Esophagus muscularis mucosa (tissue), 3 donors: ENCODE results near the gene FRMD5.

Experiments used
- CTCF ChIP-seq, 3 experiments: fragments of 200-600 bp in 2 of 3; fragments of 450-650 bp in 1 of 3; sonication (generic) in 2 of 3; IDR thresholded peaks; one replicate each; pipeline ENCODE4 v1.5.1; 2017 to 2019; ENCODE audit warnings: antibody characterized with exemption in 3 of 3, mild to moderate bottlenecking in 2 of 3, moderate library complexity in 1 of 3
- POLR2A ChIP-seq: fragments of 450-650 bp; IDR thresholded peaks from one replicate; pipeline ENCODE4 v1.6.1; 2017; ENCODE audit warnings: antibody characterized with exemption, moderate library complexity, mild to moderate bottlenecking, low read depth
- POLR2AphosphoS5 ChIP-seq, 2 donors: sonication (generic); formaldehyde crosslinking; IDR thresholded peaks; one replicate each; pipeline ENCODE4 v1.6.1; 2017; ENCODE audit warnings: antibody characterized with exemption in 2 of 2

DNA sequence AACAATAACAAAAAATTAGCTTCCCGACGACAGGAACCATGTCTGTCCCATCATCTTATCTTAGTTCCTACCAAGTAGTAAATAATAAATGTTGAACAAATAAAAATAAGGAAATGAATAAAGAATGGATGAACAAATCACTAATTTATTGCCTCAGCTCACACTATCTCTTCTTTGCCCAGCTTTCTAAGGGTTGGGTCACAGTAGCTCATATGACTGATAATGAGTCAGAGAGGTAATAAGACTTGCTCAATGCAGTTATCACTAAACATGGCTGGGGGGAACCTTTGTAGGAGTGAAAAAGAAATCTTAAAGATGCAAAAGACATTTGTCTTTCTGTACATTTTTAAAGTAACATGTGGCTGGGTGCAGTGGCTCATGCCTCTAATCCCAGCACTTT, 186.0 kb downstream of the FRMD5 start:
- TF ChIP-seq POLR2A (no peak), CTCF (IDR thresholded peaks at IDR 0.05) (no peak), POLR2AphosphoS5 (IDR thresholded peaks at IDR 0.05) (no peak)
